ENCODE results near the gene RBMS2. TPM values are rescaled to one million over a fixed set of nuclear protein-coding genes. Genes with fewer than 3 reads are reported as not detected.
"Not testable (repeated sequence)": the region's sequence is repeated elsewhere in the genome, so short reads cannot be mapped to it uniquely, and the experiment has no call there.

RBMS2 gene
- total and polyA plus RNA-seq, 4 experiments from 2014 or later, result 0.39 to 2.0 (median 1.5) TPM

DNA sequence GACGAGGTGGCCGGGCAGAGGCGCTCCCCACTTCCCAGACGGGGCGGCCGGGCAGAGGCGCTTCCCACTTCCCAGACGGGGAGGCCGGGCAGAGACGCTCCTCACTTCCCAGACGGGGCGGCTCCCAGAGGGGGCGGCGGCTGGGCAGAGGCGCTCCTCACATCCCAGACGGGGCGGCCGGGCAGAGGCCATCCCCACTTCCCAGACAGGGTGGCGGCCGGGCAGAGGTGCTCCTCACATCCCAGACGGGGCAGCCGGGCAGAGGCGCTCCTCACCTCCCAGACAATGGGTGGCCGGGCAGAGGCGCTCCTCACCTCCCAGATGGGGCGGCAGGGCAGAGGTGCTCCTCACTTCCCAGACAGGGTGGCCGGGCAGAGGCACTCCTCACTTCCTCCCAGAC, 27.1 kb upstream of the RBMS2 start:
- DNase-seq; H3K9me3 Mint-ChIP-seq; H3K27me3 ChIP-seq (ENCODE audit: insufficient read depth, low read length); POLR2A ChIA-PET (ENCODE audit: partially characterized antibody); H3K4me1 ChIP-seq (ENCODE audit: insufficient read depth, low read length); H3K27ac Mint-ChIP-seq; CTCF ChIA-PET (ENCODE audit: partially characterized antibody); H3K4me3 Mint-ChIP-seq; intact Hi-C loops (cut with micrococcal nuclease); H3K4me1 Mint-ChIP-seq; H3K36me3 ChIP-seq (ENCODE audit: insufficient read depth, low read length); H3K9me3 ChIP-seq (ENCODE audit: control insufficient read depth in 1 of 2, low read length in 2 of 2); H3K4me3 ChIP-seq (ENCODE audit: low read length in 2 of 2); H3K27ac ChIP-seq (ENCODE audit: low read depth, low read length); H3K36me3 Mint-ChIP-seq: not testable (repeated sequence)
- H3K27me3 Mint-ChIP-seq, result peaks cover 8 to 14% of the 10 kb centered on the region in 2 donors

DNA sequence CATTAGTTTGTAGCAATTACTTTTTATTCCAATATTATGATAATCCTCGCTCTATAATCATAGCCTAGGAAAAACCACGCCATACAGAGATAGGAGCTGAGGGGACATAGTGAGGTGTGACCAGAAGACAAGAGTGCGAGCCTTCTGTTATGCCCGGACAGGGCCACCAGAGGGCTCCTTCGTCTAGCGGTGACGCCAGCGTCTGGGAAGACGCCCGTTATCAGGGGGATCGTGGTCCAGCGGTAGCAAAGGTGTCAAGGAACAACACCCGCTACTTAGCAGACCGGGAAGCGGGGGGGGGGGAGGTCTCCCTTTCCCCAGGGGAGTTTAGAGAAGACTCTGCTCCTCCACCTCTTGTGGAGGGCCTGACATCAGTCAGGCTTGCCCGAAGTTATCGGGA, 24.9 kb upstream of the RBMS2 start:
- H3K36me3 ChIP-seq (ENCODE audit: insufficient read depth, low read length); H3K4me1 Mint-ChIP-seq; H3K4me3 ChIP-seq (ENCODE audit: low read length in 2 of 2); H3K27me3 ChIP-seq (ENCODE audit: insufficient read depth, low read length); H3K36me3 Mint-ChIP-seq; H3K4me1 ChIP-seq (ENCODE audit: insufficient read depth, low read length); H3K9me3 Mint-ChIP-seq; H3K27me3 Mint-ChIP-seq; POLR2A ChIA-PET (ENCODE audit: partially characterized antibody); H3K9me3 ChIP-seq (ENCODE audit: control insufficient read depth in 1 of 2, low read length in 2 of 2); intact Hi-C loops (cut with micrococcal nuclease); H3K27ac ChIP-seq (ENCODE audit: low read depth, low read length): not testable (repeated sequence)
- Mint-ChIP-seq H3K27ac (peak overlapping the region in 2 of 7 donors; percentile 46 to 51), H3K4me3 (peak overlapping the region in 7 of 8 donors; percentile 32 to 79 (median 65))
- peak; percentile 34 to 60 (median 54) for DNase-seq
- CTCF ChIA-PET (ENCODE audit: partially characterized antibody), result interaction anchor here (1.0 to 2.0 kb wide), 6 partner anchors 11 to 374 kb away, joined by 3 to 7 read pairs (median 4); no protein-coding TSS in a partner anchor

DNA sequence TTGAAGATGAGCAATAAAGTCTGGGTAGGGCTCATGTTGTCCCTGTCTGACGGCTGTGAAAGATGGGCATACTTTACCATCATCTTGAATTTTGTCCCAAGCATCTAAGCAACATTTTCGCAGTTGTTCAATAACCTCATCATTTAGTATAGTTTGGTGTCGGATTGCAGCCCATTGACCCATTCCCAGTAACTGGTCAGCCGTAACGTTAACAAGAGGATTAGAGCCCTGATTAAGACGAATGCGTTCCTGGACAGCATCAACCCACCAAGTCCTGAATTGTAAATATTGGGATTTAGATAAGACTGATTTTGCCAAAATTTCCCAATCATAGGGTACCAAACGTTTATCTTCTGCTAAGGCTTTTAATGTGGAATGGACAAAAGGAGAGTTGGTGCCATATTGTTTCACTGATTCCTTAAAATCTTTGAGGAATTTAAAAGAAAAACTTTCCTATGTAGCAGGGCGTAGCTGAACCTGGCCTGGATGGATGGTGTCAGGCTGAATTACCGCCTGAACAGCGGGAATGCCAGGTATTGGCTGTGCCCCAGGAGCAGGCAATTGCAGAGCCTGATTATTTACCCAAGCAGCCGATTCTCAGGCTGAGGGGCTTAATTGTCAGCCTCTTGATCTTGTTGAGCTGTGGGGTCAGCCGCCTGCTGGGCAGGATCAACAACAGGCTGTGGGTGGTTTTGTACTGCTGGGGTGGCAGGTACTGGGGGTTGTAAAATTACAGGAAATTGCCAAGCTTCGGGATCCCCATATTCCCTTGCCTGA, 23.3 kb upstream of the RBMS2 start:
- H3K27me3 ChIP-seq (ENCODE audit: insufficient read depth, low read length); H3K4me3 ChIP-seq (ENCODE audit: low read length in 2 of 2); H3K4me1 ChIP-seq (ENCODE audit: insufficient read depth, low read length); intact Hi-C loops (cut with micrococcal nuclease); CTCF ChIA-PET (ENCODE audit: partially characterized antibody); H3K4me3 Mint-ChIP-seq; H3K36me3 Mint-ChIP-seq; H3K4me1 Mint-ChIP-seq; H3K9me3 ChIP-seq (ENCODE audit: control insufficient read depth in 1 of 2, low read length in 2 of 2); H3K27me3 Mint-ChIP-seq; H3K36me3 ChIP-seq (ENCODE audit: insufficient read depth, low read length); H3K9me3 Mint-ChIP-seq; H3K27ac ChIP-seq (ENCODE audit: low read depth, low read length); POLR2A ChIA-PET (ENCODE audit: partially characterized antibody); DNase-seq: not testable (repeated sequence)
- peak overlapping the region in 1 of 7 donors; percentile 0 for H3K27ac Mint-ChIP-seq

DNA sequence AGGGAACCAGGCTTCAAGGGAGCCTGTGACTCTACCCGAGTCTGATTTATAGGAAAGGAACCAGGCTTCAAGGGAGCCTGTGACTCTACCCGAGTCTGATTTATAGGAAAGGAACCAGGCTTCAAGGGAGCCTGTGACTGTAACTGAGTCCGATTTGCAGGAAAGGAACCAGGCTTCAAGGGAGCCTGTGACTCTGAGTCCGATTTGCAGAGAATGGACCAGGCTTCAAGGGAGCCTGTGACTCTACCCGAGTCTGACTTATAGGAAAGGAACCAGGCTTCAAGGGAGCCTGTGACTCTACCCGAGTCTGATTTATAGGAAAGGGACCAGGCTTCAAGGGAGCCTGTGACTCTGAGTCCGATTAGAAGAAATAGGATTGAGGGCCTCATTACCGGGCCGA, 22.2 kb upstream of the RBMS2 start:
- H3K4me1 Mint-ChIP-seq; H3K4me3 ChIP-seq (ENCODE audit: low read length in 2 of 2); H3K27ac ChIP-seq (ENCODE audit: low read depth, low read length); H3K27ac Mint-ChIP-seq; H3K36me3 ChIP-seq (ENCODE audit: insufficient read depth, low read length); H3K27me3 ChIP-seq (ENCODE audit: insufficient read depth, low read length); H3K9me3 ChIP-seq (ENCODE audit: control insufficient read depth in 1 of 2, low read length in 2 of 2); POLR2A ChIA-PET (ENCODE audit: partially characterized antibody); H3K9me3 Mint-ChIP-seq; H3K27me3 Mint-ChIP-seq; CTCF ChIA-PET (ENCODE audit: partially characterized antibody); H3K4me1 ChIP-seq (ENCODE audit: insufficient read depth, low read length); H3K36me3 Mint-ChIP-seq; intact Hi-C loops (cut with micrococcal nuclease); DNase-seq: not testable (repeated sequence)
- peak overlapping the region in 1 of 8 donors; percentile 40 for H3K4me3 Mint-ChIP-seq

DNA sequence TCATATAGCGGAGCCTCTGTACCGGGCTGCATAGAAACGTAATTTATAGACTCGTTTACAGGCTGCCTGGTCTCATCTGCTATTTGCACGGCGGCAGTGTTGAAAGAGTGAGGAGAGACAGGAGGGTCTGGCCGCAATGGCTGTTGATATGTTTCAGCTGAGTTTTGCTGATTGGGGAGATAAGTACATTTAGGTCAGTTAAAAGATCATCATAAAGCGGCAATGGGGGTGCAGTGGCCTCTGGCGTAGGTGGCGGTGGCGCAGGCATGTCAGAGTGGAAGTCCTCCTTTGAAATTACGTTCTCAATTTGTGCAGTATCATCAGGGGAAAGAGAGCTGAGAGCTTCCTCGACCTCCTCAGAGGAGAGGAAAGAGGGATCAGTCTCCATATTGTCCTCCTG, 21.7 kb upstream of the RBMS2 start:
- H3K9me3 Mint-ChIP-seq; intact Hi-C loops (cut with micrococcal nuclease); H3K27me3 ChIP-seq (ENCODE audit: insufficient read depth, low read length); H3K36me3 Mint-ChIP-seq; H3K27ac ChIP-seq (ENCODE audit: low read depth, low read length); H3K27me3 Mint-ChIP-seq; H3K4me3 Mint-ChIP-seq; H3K36me3 ChIP-seq (ENCODE audit: insufficient read depth, low read length); H3K9me3 ChIP-seq (ENCODE audit: control insufficient read depth in 1 of 2, low read length in 2 of 2); H3K4me1 Mint-ChIP-seq; CTCF ChIA-PET (ENCODE audit: partially characterized antibody); H3K4me3 ChIP-seq (ENCODE audit: low read length in 2 of 2); DNase-seq; POLR2A ChIA-PET (ENCODE audit: partially characterized antibody); H3K4me1 ChIP-seq (ENCODE audit: insufficient read depth, low read length); H3K27ac Mint-ChIP-seq: not testable (repeated sequence)

DNA sequence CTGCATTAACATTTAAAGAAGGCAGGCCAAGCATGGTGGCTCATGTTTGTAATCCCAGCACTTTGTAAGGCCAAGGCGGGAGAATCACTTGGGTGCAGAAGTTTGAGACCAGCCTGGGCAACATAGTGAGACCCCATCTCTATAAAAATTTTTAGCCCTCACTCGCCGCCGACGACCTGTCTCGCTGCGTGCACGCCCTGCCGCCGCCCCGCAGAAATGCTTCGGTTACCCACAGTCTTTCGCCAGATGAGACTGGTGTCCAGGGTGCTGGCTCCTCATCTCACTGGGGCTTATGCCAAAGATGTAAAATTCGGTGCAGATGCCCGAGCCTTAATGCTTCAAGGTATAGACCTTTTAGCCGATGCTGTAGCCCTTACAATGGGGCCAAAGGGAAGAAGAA, 10.8 kb upstream of the RBMS2 start:
- Mint-ChIP-seq H3K9me3 (no peaks in the 10 kb centered on the region), H3K27me3 (peaks cover 9% of the 10 kb centered on the region in 2 donors), H3K27ac (no peak overlapping the region), H3K4me3 (no peak overlapping the region), H3K36me3 (no peaks in the 10 kb centered on the region), H3K4me1 (peaks cover 0 to 4% (median 3%) of the 10 kb centered on the region in 4 donors)
- no peak overlapping the region for H3K4me3 ChIP-seq (ENCODE audit: low read length in 2 of 2)
- H3K27ac ChIP-seq (ENCODE audit: low read depth, low read length), result no peak overlapping the region
- no peaks in the 10 kb centered on the region for H3K36me3 ChIP-seq (ENCODE audit: insufficient read depth, low read length)
- intact Hi-C loops (cut with micrococcal nuclease), result no loop called here
- ChIA-PET POLR2A (ENCODE audit: partially characterized antibody) (no interaction called here), CTCF (ENCODE audit: partially characterized antibody) (interaction anchor here (4.8 kb wide), 1 partner anchor 65 kb away, joined by 75 read pairs; no protein-coding TSS in a partner anchor)
- H3K4me1 ChIP-seq (ENCODE audit: insufficient read depth, low read length), result no peaks in the 10 kb centered on the region
- no peaks in the 10 kb centered on the region for H3K27me3 ChIP-seq (ENCODE audit: insufficient read depth, low read length)
- H3K9me3 ChIP-seq (ENCODE audit: control insufficient read depth in 1 of 2, low read length in 2 of 2), result no peaks in the 10 kb centered on the region
- no peak for DNase-seq

DNA sequence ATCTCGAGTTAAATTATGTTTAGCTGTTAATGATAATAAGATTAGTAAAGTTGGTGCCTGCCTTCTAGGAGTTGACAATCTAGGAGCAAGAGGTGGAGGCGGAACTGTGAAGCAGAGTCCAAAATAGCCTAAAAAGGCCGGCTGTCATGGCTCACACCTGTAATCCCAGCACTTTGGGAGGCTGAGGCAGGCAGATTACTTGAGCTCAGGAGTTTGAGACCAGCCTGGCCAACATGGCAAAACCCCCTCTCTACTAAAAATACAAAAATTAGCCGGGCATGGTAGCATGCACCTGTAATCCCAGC, 7.7 kb upstream of the RBMS2 start:
- CTCF ChIA-PET (ENCODE audit: partially characterized antibody), result interaction anchor here (0.7 to 4.8 kb wide), 26 partner anchors 9 to 598 kb away, joined by 3 to 75 read pairs (median 5); partner anchors contain the start of genes NACA and STAT6
- H3K4me1 ChIP-seq (ENCODE audit: insufficient read depth, low read length); H3K9me3 Mint-ChIP-seq; H3K27ac ChIP-seq (ENCODE audit: low read depth, low read length); H3K27ac Mint-ChIP-seq; DNase-seq; intact Hi-C loops (cut with micrococcal nuclease); H3K4me3 ChIP-seq (ENCODE audit: low read length in 2 of 2); H3K4me1 Mint-ChIP-seq; H3K9me3 ChIP-seq (ENCODE audit: control insufficient read depth in 1 of 2, low read length in 2 of 2); H3K36me3 Mint-ChIP-seq; H3K27me3 ChIP-seq (ENCODE audit: insufficient read depth, low read length); H3K36me3 ChIP-seq (ENCODE audit: insufficient read depth, low read length); H3K4me3 Mint-ChIP-seq: not testable (repeated sequence)
- peaks cover 9 to 12% of the 10 kb centered on the region in 2 donors for H3K27me3 Mint-ChIP-seq
- POLR2A ChIA-PET (ENCODE audit: partially characterized antibody), result interaction anchor here (1.3 to 1.8 kb wide), 2 partner anchors 115 to 122 kb away, joined by 4 to 11 read pairs; no protein-coding TSS in a partner anchor
